Suprapubic skin (tissue), 4 donors: ENCODE results near the gene MAP2. TPM values are rescaled to one million over a fixed set of nuclear protein-coding genes. Genes with fewer than 3 reads are reported as not detected.

ENCODE experiments used
- DNase-seq, 2 donors: peaks; one replicate each; pipeline ENCODE4 v3.0.0-alpha.2; 2019; ENCODE audit warnings: low spot score in 2 of 2
- H3K27ac ChIP-seq: fragments of 200-600 bp; sonication (generic); one replicate; pipeline ENCODE4 v1.5.1; 2019
- H3K27me3 ChIP-seq: fragments of 200-600 bp; sonication (generic); one replicate; pipeline ENCODE4 v1.5.1; 2019
- H3K36me3 ChIP-seq: fragments of 200-600 bp; sonication (generic); one replicate; pipeline ENCODE4 v1.5.1; 2019
- H3K4me1 ChIP-seq: fragments of 200-600 bp; sonication (generic); one replicate; pipeline ENCODE4 v1.5.1; 2019
- H3K4me3 ChIP-seq: fragments of 200-600 bp; sonication (generic); one replicate; pipeline ENCODE4 v1.5.1; 2019; ENCODE audit warnings: mild to moderate bottlenecking
- H3K9me3 ChIP-seq: fragments of 200-600 bp; sonication (generic); one replicate; pipeline ENCODE4 v1.5.1; 2019
- EP300 ChIP-seq: sonication (generic); formaldehyde crosslinking; IDR thresholded peaks from one replicate; pipeline ENCODE4 v1.6.1; 2017; ENCODE audit warnings: antibody characterized with exemption
- POLR2A ChIP-seq, 2 donors: fragments of 450-650 bp; IDR thresholded peaks; one replicate each; pipeline ENCODE4 v1.6.1; 2017; ENCODE audit warnings: antibody characterized with exemption in 2 of 2, mild to moderate bottlenecking in 2 of 2, moderate library complexity in 2 of 2
- POLR2AphosphoS5 ChIP-seq, 3 donors: sonication (generic); formaldehyde crosslinking; IDR thresholded peaks; one replicate each; pipeline ENCODE4 v1.6.1; 2017; ENCODE audit warnings: antibody characterized with exemption in 3 of 3
- WGBS: methylation state at CpG from one replicate; pipeline ENCODE4 v1.1.5; 2018; 5-methylcytosine and 5-hydroxymethylcytosine counted together
- total RNA-seq, 4 donors: library from RNA; depleted of rRNA; stranded (reverse); fragments of >200 nt; gene quantifications; one replicate each; pipeline ENCODE4 v1.1.0, GENCODE V29; 2016
- TF ChIP-seq, protein P1 (sequence below), 2 donors: fragments of 200-600 bp in 1 of 2; fragments of 450-650 bp in 1 of 2; sonication (generic) in 1 of 2; IDR thresholded peaks; one replicate each; pipeline ENCODE4 v1.5.1; 2016 to 2019; ENCODE audit warnings: antibody characterized with exemption in 2 of 2, mild to moderate bottlenecking in 1 of 2, moderate library complexity in 1 of 2

Gene MAP2
- total RNA-seq, 4 donors from 2014 or later, result 42.0 to 54.5 (median 47.1) TPM

- H3K4me1 ChIP-seq, result no peaks in the 10 kb centered on the region
- no peaks in the 10 kb centered on the region for H3K36me3 ChIP-seq
- WGBS, result 68% methylated on average over 8 of the region's 8 CpGs
- no peaks in the 10 kb centered on the region for H3K9me3 ChIP-seq
- H3K27ac ChIP-seq, result no peak overlapping the region
- no peaks in the 10 kb centered on the region for H3K27me3 ChIP-seq
- TF ChIP-seq POLR2A (IDR thresholded peaks at IDR 0.05) (no peak), EP300 (no peak), POLR2AphosphoS5 (IDR thresholded peaks at IDR 0.05) (no peak)
- TF ChIP-seq, protein P1, sequence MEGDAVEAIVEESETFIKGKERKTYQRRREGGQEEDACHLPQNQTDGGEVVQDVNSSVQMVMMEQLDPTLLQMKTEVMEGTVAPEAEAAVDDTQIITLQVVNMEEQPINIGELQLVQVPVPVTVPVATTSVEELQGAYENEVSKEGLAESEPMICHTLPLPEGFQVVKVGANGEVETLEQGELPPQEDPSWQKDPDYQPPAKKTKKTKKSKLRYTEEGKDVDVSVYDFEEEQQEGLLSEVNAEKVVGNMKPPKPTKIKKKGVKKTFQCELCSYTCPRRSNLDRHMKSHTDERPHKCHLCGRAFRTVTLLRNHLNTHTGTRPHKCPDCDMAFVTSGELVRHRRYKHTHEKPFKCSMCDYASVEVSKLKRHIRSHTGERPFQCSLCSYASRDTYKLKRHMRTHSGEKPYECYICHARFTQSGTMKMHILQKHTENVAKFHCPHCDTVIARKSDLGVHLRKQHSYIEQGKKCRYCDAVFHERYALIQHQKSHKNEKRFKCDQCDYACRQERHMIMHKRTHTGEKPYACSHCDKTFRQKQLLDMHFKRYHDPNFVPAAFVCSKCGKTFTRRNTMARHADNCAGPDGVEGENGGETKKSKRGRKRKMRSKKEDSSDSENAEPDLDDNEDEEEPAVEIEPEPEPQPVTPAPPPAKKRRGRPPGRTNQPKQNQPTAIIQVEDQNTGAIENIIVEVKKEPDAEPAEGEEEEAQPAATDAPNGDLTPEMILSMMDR (IDR thresholded peaks at IDR 0.05), result no peak
- H3K4me3 ChIP-seq, result no peak overlapping the region
- no peak for DNase-seq
Measured at GRCh38 chr2:209696836-209697711, 273.2 kb downstream of the MAP2 start.

- no peak for TF ChIP-seq POLR2A (IDR thresholded peaks at IDR 0.05)
- no peak for TF ChIP-seq POLR2AphosphoS5 (IDR thresholded peaks at IDR 0.05)
- TF ChIP-seq EP300, result no peak
- TF ChIP-seq, protein P1 (IDR thresholded peaks at IDR 0.05), result no peak
- Histone ChIP-seq H3K4me1 (no peaks in the 10 kb centered on the region), H3K27ac (no peak overlapping the region), H3K4me3 (no peak overlapping the region), H3K27me3 (no peaks in the 10 kb centered on the region), H3K9me3 (no peaks in the 10 kb centered on the region), H3K36me3 (no peaks in the 10 kb centered on the region)
- 70% methylated on average over 2 of the region's 2 CpGs for WGBS
- DNase-seq, result no peak
Measured at GRCh38 chr2:209702775-209703174, 278.9 kb downstream of the MAP2 start.

- no peak for DNase-seq
- no peak for TF ChIP-seq POLR2A (IDR thresholded peaks at IDR 0.05)
- TF ChIP-seq, protein P1 (IDR thresholded peaks at IDR 0.05), result no peak
- no peak for TF ChIP-seq POLR2AphosphoS5 (IDR thresholded peaks at IDR 0.05)
- TF ChIP-seq EP300, result no peak
- Histone ChIP-seq H3K27ac (no peak overlapping the region), H3K27me3 (no peaks in the 10 kb centered on the region), H3K4me3 (no peak overlapping the region), H3K9me3 (no peaks in the 10 kb centered on the region), H3K36me3 (no peaks in the 10 kb centered on the region), H3K4me1 (no peaks in the 10 kb centered on the region)
Measured at GRCh38 chr2:209713219-209713618, 289.4 kb downstream of the MAP2 start.

DNA sequence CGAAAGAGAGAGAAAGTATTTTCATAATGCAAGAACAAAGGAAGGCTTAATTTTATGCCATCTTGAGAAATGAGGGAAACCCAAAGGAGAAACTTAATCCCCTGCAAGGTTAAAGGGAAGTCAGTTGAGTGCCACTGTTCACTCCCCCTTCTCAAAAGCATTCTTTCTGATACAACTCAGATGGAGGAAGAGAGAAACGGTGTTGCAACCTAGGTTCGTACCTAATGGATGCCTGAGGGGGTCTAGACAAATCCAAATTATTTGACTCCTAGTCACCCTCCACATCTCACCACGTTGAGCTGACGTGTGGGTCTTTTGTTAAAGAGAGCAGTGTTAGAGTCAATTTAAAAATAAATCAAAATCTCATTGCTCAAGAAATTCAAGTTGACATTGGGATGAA is 295.2 kb downstream of the MAP2 start:
- TF ChIP-seq POLR2A (IDR thresholded peaks at IDR 0.05), result no peak
- no peak for TF ChIP-seq POLR2AphosphoS5 (IDR thresholded peaks at IDR 0.05)
- TF ChIP-seq, protein P1 (IDR thresholded peaks at IDR 0.05), result no peak
- no peak for TF ChIP-seq EP300
- H3K27ac ChIP-seq, result no peak overlapping the region
- no peaks in the 10 kb centered on the region for H3K4me1 ChIP-seq
- no peaks in the 10 kb centered on the region for H3K27me3 ChIP-seq
- WGBS, result 75% methylated on average over 5 of the region's 5 CpGs
- no peak for DNase-seq
- H3K4me3 ChIP-seq, result no peak overlapping the region
- H3K36me3 ChIP-seq, result no peaks in the 10 kb centered on the region
- no peaks in the 10 kb centered on the region for H3K9me3 ChIP-seq

GRCh38 chr2:209721497-209721896 is 297.6 kb downstream of the MAP2 start:
- H3K36me3 ChIP-seq, result no peaks in the 10 kb centered on the region
- no peak overlapping the region for H3K27ac ChIP-seq
- no peaks in the 10 kb centered on the region for H3K9me3 ChIP-seq
- no peaks in the 10 kb centered on the region for H3K4me1 ChIP-seq
- TF ChIP-seq POLR2A (IDR thresholded peaks at IDR 0.05) (no peak), POLR2AphosphoS5 (IDR thresholded peaks at IDR 0.05) (no peak), EP300 (no peak)
- TF ChIP-seq, protein P1 (IDR thresholded peaks at IDR 0.05), result no peak
- H3K27me3 ChIP-seq, result no peaks in the 10 kb centered on the region
- H3K4me3 ChIP-seq, result no peak overlapping the region
- no peak for DNase-seq
